C4-2B (cell line): ENCODE data around the gene LPA.

Source experiments
- ZFX ChIP-seq: fragments of 450-650 bp; IDR thresholded peaks from 2 replicates; pipeline ENCODE4 v1.6.1; 2017
- TF ChIP-seq, protein P1 (sequence below): fragments of 450-650 bp; conservative IDR thresholded peaks from 2 replicates; pipeline ENCODE4 v1.5.1; 2017; ENCODE audit warnings: mild to moderate bottlenecking

DNA sequence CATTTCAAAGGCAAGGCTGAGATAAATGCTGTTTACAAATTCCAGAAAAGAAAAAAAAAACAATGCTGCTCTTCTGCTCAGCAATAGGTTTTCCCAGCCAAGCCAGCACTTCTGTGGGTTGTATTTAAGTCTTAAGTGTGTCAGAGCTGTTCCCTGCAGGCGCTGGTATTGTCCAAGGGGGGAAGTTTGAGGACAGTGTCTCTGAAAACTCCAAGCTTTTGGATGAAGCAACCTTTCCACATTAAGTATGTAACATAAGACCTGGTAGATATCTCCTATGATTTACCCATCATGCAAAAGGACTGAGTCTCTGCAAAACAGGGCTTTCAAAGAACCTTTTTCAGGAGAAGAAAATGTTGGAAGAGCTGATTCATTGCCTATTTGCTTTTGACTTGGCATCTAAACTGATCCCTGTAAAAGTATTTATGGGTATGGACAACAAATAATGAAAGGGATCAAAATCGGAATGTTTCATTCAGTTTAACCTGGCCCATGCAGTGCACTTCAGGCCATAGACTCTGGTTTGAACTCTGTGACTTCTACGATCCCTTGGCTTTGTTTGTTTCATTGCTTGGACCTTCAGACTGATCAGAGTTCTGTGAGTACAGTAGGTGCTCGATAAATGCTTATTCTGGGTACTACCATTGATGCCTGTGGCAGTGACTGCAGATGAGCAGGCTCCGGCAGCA is 21.8 kb upstream of the LPA start:
- TF ChIP-seq, protein P1, sequence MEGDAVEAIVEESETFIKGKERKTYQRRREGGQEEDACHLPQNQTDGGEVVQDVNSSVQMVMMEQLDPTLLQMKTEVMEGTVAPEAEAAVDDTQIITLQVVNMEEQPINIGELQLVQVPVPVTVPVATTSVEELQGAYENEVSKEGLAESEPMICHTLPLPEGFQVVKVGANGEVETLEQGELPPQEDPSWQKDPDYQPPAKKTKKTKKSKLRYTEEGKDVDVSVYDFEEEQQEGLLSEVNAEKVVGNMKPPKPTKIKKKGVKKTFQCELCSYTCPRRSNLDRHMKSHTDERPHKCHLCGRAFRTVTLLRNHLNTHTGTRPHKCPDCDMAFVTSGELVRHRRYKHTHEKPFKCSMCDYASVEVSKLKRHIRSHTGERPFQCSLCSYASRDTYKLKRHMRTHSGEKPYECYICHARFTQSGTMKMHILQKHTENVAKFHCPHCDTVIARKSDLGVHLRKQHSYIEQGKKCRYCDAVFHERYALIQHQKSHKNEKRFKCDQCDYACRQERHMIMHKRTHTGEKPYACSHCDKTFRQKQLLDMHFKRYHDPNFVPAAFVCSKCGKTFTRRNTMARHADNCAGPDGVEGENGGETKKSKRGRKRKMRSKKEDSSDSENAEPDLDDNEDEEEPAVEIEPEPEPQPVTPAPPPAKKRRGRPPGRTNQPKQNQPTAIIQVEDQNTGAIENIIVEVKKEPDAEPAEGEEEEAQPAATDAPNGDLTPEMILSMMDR, result no peak
- no peak for TF ChIP-seq ZFX
